H7 (cell line): ENCODE measurements around the gene SLC35A4. TPM values are rescaled to one million over a fixed set of nuclear protein-coding genes. Genes with fewer than 3 reads are reported as not detected.

ENCODE experiments used
- DNase-seq: peaks from one replicate; pipeline ENCODE4 v3.0.0; 2012
- H3K27me3 ChIP-seq: 2 replicates; pipeline ENCODE4 v1.6.0; 2011; ENCODE audit warnings: mild to moderate bottlenecking, low read length; ENCODE audit not compliant: control insufficient read depth, insufficient read depth
- H3K36me3 ChIP-seq: replicated peaks from 2 replicates; pipeline ENCODE4 v1.5.1; 2011; ENCODE audit warnings: low read length; ENCODE audit not compliant: control insufficient read depth, insufficient read depth
- H3K4me3 ChIP-seq: 2 replicates; pipeline ENCODE4 v1.5.1; 2011; ENCODE audit warnings: low read depth, mild to moderate bottlenecking, control low read depth, low read length, moderate library complexity; ENCODE audit not compliant: insufficient read depth
- total RNA-seq: library from RNA; depleted of rRNA; stranded (reverse); fragments of >200 nt; shearing (Covaris generic); gene quantifications from 2 replicates; pipeline ENCODE4 v1.2.3, GENCODE V29; 2014

The SLC35A4 gene
- total RNA-seq, 1 experiment from 2014 or later = 31.7 TPM

DNA sequence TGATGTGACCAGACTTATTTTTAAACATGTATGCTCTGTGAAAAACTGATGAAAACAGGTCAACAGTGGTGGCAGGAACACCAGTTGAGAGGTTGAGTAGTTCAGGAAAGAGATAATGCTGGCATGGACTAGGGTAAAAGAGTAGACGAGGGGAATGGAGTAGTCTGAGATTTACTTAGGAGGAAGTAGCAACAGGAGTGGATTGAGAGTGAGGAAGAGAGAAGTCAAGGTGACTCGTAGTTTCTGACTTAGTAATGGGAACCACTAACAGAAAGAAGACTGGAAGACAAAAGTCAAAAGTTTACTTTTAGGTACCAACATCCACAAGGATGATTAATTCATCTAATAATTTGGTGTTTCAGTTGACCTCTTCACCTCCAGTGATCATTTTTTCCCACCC is 11.0 kb upstream of the SLC35A4 start:
- DNase-seq = no peak
- Histone ChIP-seq H3K27me3 (no peaks in the 10 kb centered on the region), H3K4me3 (no peak overlapping the region), H3K36me3 (peaks cover 26% of the 10 kb centered on the region)

DNA sequence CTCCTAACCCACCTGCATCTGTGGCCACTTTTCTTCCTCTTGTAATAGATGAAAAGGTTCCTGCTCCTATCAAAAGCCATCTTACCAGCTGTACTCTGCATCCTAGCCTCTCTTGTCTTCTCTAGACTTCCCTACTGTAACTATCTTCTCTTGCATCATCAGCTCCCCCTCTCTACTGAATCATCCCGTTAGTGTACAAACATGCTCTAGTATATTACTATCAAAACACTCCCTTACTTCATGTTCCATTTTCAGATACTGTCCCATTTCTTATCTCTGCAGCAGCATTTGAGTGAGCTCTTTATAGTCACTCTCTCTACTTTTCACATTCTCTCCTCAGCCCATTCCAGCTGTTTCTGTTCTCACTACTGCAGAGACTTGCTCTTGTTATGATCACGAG is 10.2 kb upstream of the SLC35A4 start:
- Histone ChIP-seq H3K27me3 (no peaks in the 10 kb centered on the region), H3K4me3 (no peak overlapping the region), H3K36me3 (peaks cover 26% of the 10 kb centered on the region)
- no peak for DNase-seq

DNA sequence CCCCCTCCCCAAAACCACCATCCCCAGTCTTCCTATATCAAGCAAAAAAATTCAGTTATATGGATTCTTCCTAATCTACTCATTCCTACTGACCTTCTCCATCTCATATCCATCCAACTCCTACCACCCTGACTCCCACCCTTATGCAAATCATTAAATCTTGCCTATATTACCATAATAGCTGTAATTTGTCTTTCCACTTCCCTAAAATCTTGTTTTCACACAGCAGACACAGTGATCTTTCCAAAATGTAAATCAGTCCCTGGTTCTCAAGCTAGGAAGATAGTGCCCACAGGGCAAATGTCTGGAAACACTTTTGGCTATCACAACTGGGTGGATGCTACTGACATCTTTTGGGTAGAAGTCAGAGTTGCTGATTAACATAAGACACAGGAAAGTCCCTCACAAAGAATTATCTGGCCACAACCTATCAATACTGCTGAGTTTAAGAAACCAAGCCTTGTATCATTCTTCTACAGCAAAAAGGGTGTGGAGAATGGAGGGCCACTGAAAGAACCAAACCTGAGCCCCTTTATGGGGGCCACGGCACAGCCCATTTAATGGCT is 8.8 kb upstream of the SLC35A4 start:
- H3K4me3 ChIP-seq = peak overlapping the region; percentile 82
- H3K27me3 ChIP-seq = no peaks in the 10 kb centered on the region
- H3K36me3 ChIP-seq = peaks cover 17% of the 10 kb centered on the region
- no peak for DNase-seq

DNA sequence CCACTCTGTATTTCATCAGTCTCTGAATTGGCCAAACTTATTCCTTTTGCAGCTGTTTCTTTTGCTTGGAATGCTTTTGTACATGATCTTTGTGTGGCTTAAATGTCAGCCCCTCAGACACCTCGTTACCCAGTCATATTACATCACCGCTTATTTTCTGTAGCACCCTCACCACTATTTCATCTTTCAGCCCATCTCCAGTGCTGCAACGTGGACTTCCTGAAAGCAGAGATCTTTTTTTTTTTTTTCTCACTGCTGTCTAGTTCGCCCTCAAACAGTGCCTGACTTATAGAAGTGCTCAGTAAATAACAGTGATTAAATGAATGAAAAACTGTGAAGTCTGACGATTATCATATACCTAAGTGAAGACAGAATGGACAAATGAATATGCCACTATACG is 8.2 kb upstream of the SLC35A4 start:
- Histone ChIP-seq H3K27me3 (no peaks in the 10 kb centered on the region), H3K36me3 (peaks cover 11% of the 10 kb centered on the region), H3K4me3 (peak overlapping the region; percentile 82)
- no peak for DNase-seq

DNA sequence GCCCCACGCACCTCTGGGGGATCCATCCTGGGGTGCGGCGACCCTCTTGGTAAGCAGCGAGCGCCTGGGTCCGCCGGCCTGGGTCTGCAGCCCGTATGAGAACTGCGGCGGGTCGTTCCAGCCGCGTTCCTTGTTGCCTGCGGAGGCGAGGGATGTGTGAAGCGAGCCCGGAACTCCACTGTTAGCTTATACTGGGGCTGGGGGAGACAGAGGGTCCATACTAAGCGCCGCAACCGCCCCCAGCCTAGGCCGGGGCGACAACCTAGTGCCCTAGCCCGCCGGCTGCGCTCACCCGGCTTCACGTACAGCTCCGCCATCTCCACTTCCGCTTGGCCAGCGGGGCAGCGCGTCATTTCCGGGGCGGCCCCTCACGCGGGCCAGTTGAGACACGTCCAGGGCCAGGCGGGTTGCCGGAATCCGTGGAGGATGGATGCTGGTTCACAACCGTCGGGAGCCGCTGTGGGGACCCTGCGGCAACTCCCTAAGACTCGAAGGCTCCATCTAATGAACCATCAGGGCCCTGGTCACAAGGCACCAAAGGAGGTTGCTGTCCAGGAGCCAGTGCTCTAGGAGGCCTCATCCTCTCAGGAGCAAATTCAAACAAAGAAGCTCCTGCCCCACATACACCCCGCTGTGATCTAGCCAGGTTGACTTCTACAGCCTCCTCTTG is 7.4 kb upstream of the SLC35A4 start, which contains the start of gene SRA1:
Gene SRA1 (minus strand): TSS at position 338 of the 670 bp plus-strand sequence. CDS start 21 bp downstream, at position 317.
- H3K27me3 ChIP-seq = no peaks in the 10 kb centered on the region
- DNase-seq = peak; percentile 97
- H3K36me3 ChIP-seq = peaks cover 6% of the 10 kb centered on the region
- peak within 1 kb of the TSS; percentile 82 for H3K4me3 ChIP-seq

DNA sequence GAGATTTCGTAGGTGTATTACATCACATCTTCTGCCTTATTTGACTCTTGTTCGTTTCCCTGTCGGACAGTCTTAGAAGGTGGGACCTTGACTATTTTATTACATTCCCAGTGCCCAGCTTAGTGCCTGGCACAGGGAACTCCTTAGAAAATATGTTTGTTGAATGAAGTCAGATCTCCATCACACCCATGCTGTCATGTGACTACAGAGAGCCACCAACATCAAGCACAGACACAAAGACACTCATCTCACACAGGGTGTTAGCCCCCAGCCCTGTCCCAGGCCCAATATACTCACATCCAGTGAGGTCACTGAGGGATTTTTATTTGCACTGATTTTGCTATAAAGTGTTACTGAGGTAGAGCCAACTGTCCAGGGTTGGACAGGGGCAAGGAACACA is 6.7 kb upstream of the SLC35A4 start:
- Histone ChIP-seq H3K27me3 (no peaks in the 10 kb centered on the region), H3K4me3 (peak overlapping the region; percentile 82; the same call in 1 of the 2 replicates), H3K36me3 (peaks cover 6% of the 10 kb centered on the region)
- no peak for DNase-seq

DNA sequence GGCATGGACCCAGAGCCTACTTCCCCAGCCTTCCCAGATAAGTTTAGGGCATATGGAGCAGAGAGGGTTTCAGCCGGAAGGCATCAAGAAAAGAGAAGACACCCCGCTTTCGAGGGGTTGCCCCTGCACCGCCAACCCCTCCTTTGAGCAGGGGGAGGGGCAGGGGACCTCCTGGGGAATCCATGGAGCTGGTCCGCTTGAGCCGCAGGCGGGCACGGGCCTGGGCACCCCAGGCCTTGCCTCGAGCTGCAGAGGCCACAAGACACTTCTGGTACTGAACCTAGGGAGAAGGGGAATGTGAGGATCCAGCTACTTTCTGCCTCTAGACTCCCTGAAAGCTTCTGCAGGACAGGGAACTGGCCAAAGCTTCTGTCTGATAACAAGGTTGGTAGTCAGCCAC is 6.1 kb upstream of the SLC35A4 start:
- peaks cover 4% of the 10 kb centered on the region for H3K36me3 ChIP-seq
- no peaks in the 10 kb centered on the region for H3K27me3 ChIP-seq
- DNase-seq = peak; percentile 49
- no peak overlapping the region for H3K4me3 ChIP-seq

DNA sequence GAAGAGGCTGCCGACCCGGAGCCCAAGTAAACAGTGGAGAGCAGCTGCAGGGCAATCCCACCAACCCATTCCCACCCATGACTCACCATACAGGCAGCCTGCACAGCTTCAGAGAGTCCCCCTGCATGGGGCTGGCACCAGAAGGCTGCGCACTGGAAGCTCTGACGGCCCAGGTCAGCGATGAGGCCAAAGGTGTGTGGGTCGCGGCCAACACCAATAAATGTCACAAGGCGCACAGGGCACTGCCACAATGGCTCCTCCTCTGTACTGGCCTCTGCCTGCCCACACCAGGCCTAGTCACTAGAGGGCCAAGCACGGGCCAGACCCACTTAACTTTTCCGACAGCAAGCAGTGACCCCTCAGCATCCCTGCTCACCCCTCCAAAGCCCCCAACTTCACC is 4.4 kb upstream of the SLC35A4 start:
- Histone ChIP-seq H3K36me3 (peaks cover 1% of the 10 kb centered on the region), H3K27me3 (no peaks in the 10 kb centered on the region), H3K4me3 (no peak overlapping the region)
- DNase-seq = no peak

DNA sequence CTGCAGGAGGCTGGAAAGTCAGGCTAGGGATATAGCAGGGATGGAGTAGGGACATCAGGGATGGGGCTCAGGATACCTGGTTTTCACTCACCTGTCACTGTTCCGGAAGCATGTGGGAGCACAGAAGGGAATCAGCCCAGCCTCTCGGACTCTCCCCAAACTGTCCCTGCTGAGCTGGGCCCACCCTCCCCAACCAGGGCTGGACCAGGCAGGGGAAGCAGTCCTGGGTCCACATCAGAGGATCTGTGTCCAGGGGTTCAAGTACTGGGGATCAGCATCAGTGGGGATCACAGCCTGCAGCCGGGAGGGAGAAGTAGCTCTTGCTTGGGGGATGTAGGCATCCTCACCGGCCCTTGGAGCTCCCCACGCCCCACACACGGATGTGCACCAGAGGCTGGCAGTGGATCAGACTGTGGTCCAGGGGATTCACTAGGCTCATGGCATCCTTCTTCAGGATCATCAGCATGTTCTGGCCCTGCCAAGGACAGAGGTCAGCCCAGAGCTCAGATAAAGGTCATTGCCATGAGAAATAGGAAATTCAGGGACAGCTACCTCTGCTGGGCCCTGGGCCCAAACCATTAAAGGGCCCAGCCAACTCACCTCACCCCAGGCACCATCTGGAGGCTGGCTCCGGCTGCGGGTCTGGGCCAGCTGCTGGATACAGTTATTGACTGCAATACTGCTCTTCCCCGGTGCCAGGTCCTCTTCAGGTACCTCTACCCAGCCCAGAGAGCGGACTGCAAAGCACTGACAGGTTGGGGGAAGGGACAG is 2.7 kb upstream of the SLC35A4 start:
- Histone ChIP-seq H3K4me3 (no peak overlapping the region), H3K36me3 (peaks cover 7% of the 10 kb centered on the region), H3K27me3 (no peaks in the 10 kb centered on the region)
- DNase-seq = peak; percentile 10

DNA sequence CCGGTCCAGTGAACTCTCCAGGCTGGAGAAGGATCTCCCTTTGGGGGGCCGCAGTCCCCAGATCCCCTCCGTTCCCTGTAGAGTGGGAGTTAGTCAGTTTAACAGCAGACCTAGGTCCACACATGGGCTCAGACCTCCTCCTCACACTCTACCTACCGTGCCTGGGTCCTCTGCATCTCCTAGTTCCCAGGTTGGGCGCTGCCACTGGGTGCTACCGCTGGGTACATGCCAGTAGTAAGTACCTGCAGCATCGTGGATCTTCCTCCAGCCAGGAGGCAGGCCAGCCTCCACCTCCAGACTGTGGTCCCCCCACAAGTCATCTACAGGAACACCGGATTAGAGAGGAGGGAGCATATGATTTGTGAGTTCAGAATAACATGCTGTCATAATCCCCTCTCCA is 1.0 kb upstream of the SLC35A4 start:
- Histone ChIP-seq H3K27me3 (no peaks in the 10 kb centered on the region), H3K36me3 (peaks cover 8% of the 10 kb centered on the region), H3K4me3 (peak overlapping the region; percentile 79)
- no peak for DNase-seq

DNA sequence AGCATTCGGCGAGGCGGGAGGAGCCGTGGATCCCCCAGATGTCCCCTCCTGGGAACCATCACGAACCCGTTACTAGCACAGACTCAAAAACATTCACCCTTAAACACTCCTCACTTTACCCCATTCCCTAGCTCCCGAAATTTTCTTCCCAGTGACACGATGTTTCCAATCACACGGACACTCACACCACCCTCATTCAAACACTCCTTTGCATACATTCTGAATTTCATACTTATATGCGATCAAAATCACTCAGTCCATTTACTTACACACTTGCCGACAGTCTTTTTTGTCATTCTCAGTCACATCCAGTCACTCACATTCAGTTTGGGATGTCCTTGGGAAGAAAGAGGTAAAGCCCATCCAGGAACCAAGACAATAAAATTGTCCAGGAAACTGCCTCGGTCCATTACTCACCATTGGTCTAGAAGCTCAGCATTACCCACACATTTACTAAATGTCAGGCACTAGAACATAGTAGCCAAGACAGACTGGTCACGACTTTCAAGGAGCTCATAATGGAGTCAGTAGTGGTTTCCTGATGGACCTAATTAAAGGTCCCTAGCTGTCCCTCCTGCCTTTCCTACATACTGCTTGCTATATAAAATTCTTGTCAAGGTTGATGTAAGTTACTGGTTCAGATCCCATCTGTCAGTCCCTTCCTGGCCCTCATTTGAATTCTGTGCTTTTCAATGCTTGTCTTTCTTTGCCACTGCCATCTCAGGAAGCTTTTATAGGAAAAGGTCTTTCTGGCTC is 574 bp downstream of the SLC35A4 start:
- Histone ChIP-seq H3K36me3 (peaks cover 7% of the 10 kb centered on the region), H3K27me3 (no peaks in the 10 kb centered on the region), H3K4me3 (peak overlapping the region; percentile 79)
- no peak for DNase-seq

DNA sequence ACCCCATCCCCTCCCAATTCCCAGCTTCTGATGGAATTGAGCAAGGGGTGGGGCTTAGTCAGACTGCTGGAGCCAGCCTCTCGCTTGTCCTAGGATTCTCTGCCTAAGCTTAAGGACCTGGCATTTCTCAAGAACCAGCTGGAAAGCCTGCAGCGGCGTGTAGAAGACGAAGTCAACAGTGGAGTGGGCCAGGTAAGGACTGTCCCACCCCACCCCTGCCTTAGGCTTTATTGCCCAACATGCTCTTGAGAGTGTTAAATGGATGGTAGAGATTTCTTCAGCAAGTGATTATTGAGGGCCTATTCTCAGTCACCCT is 1.1 kb downstream of the SLC35A4 start:
- Histone ChIP-seq H3K36me3 (peaks cover 7% of the 10 kb centered on the region), H3K4me3 (no peak overlapping the region), H3K27me3 (no peaks in the 10 kb centered on the region)
- DNase-seq = no peak

DNA sequence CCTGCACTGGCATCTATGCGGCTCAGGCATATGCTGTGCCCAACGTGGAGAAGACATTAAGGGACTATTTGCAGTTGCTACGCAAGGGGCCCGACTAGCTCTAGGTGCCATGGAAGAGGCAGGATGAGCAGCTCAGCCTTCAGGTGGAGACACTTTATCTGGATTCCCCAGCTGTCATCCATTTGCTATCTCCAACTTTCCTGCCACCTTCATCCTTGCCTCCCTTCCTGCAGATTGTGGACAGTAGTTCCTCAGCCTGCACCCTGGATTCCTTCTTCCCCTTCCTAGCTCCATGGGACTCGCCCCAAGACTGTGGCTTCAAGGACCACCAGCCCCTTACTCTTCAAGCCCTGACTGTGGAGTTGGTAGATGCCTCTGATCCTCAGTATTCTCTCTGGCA is 2.0 kb downstream of the SLC35A4 start:
- Histone ChIP-seq H3K27me3 (no peaks in the 10 kb centered on the region), H3K36me3 (peaks cover 7% of the 10 kb centered on the region), H3K4me3 (no peak overlapping the region)
- DNase-seq = no peak

DNA sequence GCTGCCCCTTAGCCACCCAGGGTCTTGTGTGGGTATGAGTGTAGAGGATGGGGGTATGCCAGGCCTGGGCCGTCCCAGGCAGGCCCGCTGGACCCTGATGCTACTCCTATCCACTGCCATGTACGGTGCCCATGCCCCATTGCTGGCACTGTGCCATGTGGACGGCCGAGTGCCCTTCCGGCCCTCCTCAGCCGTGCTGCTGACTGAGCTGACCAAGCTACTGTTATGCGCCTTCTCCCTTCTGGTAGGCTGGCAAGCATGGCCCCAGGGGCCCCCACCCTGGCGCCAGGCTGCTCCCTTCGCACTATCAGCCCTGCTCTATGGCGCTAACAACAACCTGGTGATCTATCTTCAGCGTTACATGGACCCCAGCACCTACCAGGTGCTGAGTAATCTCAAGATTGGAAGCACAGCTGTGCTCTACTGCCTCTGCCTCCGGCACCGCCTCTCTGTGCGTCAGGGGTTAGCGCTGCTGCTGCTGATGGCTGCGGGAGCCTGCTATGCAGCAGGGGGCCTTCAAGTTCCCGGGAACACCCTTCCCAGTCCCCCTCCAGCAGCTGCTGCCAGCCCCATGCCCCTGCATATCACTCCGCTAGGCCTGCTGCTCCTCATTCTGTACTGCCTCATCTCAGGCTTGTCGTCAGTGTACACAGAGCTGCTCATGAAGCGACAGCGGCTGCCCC is 2.6 kb downstream of the SLC35A4 start:
- no peaks in the 10 kb centered on the region for H3K27me3 ChIP-seq
- DNase-seq = no peak
- H3K4me3 ChIP-seq = no peak overlapping the region
- peaks cover 7% of the 10 kb centered on the region for H3K36me3 ChIP-seq
